Thoracic aorta (tissue), 2 donors: ENCODE measurements around the gene CCL23. TPM values are rescaled to one million over a fixed set of nuclear protein-coding genes. Genes with fewer than 3 reads are reported as not detected.

ENCODE experiments used
- ATAC-seq: fragments of 150-250 bp; one replicate; pipeline ENCODE4 v1.8.0; 2017; ENCODE audit warnings: low read depth; ENCODE audit not compliant: insufficient number of reproducible peaks, low FRiP score
- DNase-seq: peaks from one replicate; pipeline ENCODE4 v3.0.0-alpha.2; 2020; ENCODE audit warnings: low spot score
- H3K27ac ChIP-seq, 2 donors: fragments of 200-600 bp; sonication (generic); 1 replicate in 1 of 2; 2 replicates in 1 of 2; pipeline ENCODE4 v1.5.1; 2016; ENCODE audit warnings: mild to moderate bottlenecking in 2 of 2, moderate library complexity in 2 of 2
- H3K27me3 ChIP-seq: fragments of 200-600 bp; sonication (generic); replicated peaks from 2 replicates; pipeline ENCODE4 v1.6.0; 2016; ENCODE audit warnings: mild to moderate bottlenecking; ENCODE audit not compliant: insufficient read depth
- H3K36me3 ChIP-seq: fragments of 200-600 bp; sonication (generic); one replicate; pipeline ENCODE4 v1.5.1; 2016
- H3K4me1 ChIP-seq, 2 donors: fragments of 200-600 bp; sonication (generic); 1 replicate in 1 of 2; 2 replicates in 1 of 2; pipeline versions ENCODE4 v1.5.1 to v1.6.0; 2016; ENCODE audit warnings: low read depth in 2 of 2, mild to moderate bottlenecking in 1 of 2; ENCODE audit not compliant: control insufficient read depth in 1 of 2
- H3K4me3 ChIP-seq: fragments of 200-600 bp; sonication (generic); 2 replicates; pipeline ENCODE4 v1.5.1; 2016; ENCODE audit warnings: mild to moderate bottlenecking
- H3K9me3 ChIP-seq: fragments of 200-600 bp; sonication (generic); 2 replicates; pipeline ENCODE4 v1.5.1; 2016
- CTCF ChIP-seq: fragments of 200-600 bp; sonication (generic); IDR thresholded peaks from one replicate; pipeline ENCODE4 v1.5.1; 2019; ENCODE audit warnings: antibody characterized with exemption
- total RNA-seq, 2 donors: library from RNA; depleted of rRNA; stranded (reverse); fragments of >200 nt; gene quantifications; one replicate each; pipeline versions ENCODE4 v1.1.0 to v1.2.3, GENCODE V29; 2016

Gene CCL23
- total RNA-seq, 2 donors from 2014 or later: not detected

- DNase-seq (no peak), ATAC-seq (no peak)
- no peaks in the 10 kb centered on the region for H3K36me3 ChIP-seq
- no peaks in the 10 kb centered on the region for H3K27me3 ChIP-seq
- no peak for TF ChIP-seq CTCF
- H3K4me1 ChIP-seq: no peaks in the 10 kb centered on the region
- no peak overlapping the region for H3K4me3 ChIP-seq
- no peak overlapping the region for H3K27ac ChIP-seq
- no peaks in the 10 kb centered on the region for H3K9me3 ChIP-seq
Measured at GRCh38 chr17:36036235-36036634, 18.5 kb upstream of the CCL23 start.

DNA sequence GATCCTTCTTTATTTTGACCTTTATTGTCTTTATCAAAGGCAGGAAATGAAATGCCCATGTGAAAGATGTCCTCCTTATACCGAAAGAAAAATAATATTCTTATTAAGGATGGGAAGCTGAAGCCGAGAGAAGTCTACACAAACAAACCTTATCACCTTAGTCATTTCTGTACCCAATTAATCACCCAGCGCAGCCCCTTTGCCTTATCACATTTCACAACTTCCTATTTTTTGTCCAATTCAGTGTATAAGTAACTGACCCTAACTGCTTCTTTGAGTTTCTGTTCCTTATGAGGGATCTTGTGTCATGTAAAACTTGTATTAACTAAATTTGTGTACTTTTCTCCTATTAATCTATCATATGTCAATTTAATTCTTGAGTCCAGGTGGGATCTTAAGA lies 16.4 kb upstream of the CCL23 start:
- Histone ChIP-seq H3K36me3 (no peaks in the 10 kb centered on the region), H3K27me3 (no peaks in the 10 kb centered on the region), H3K4me1 (no peaks in the 10 kb centered on the region), H3K4me3 (no peak overlapping the region), H3K9me3 (no peaks in the 10 kb centered on the region), H3K27ac (no peak overlapping the region)
- ATAC-seq (no peak), DNase-seq (no peak)
- TF ChIP-seq CTCF: no peak

DNA sequence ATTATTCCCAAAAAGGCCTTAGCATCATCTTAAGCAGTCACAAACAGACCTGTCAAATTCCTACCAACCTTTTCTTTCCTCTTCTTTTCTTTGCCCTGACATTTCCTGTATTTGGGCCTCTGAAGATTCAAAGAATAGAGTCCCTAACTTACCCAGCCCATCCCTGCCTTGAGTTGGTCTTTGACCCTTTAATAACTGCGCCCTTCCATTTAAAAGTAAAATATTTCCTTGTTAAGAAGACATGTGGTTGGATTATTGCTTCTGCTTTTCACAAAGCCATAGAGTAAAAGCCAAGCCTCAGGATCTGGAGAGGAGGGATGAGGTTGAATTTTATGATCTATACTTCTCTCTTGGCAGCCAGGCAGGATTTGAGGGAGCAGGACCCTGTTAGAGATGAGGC lies 13.2 kb upstream of the CCL23 start:
- TF ChIP-seq CTCF: no peak
- H3K9me3 ChIP-seq: no peaks in the 10 kb centered on the region
- no peaks in the 10 kb centered on the region for H3K27me3 ChIP-seq
- H3K4me1 ChIP-seq: no peaks in the 10 kb centered on the region
- no peak overlapping the region for H3K4me3 ChIP-seq
- H3K36me3 ChIP-seq: no peaks in the 10 kb centered on the region
- no peak for ATAC-seq
- DNase-seq: no peak
- no peak overlapping the region for H3K27ac ChIP-seq

DNA sequence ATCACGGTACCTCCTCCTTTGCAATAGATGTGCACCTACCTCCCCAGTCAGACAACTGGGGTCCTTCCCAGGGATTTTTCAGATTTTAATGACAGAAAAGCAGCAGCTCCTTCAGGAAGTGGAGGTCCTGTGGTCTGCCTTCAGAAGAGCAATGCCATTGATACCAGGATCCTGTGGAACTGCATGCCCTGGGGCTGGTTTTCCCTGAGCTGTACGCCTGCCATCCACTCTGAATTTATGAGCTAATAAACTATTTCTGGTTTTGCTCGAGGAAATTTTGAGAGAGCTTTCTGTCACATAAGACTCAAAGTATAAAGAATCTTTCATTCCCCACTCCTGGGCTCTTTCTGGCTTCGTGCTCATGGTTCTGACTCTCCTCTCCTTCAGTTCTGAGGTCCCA lies 10.0 kb upstream of the CCL23 start:
- H3K4me3 ChIP-seq: no peak overlapping the region
- H3K27ac ChIP-seq: no peak overlapping the region
- H3K36me3 ChIP-seq: no peaks in the 10 kb centered on the region
- no peak for TF ChIP-seq CTCF
- no peaks in the 10 kb centered on the region for H3K9me3 ChIP-seq
- H3K27me3 ChIP-seq: no peaks in the 10 kb centered on the region
- no peaks in the 10 kb centered on the region for H3K4me1 ChIP-seq
- DNase-seq (no peak), ATAC-seq (no peak)

GRCh38 chr17:36024106-36024869 lies 6.5 kb upstream of the CCL23 start:
- no peak for TF ChIP-seq CTCF
- Histone ChIP-seq H3K9me3 (no peaks in the 10 kb centered on the region), H3K4me1 (no peaks in the 10 kb centered on the region), H3K36me3 (no peaks in the 10 kb centered on the region), H3K27ac (no peak overlapping the region), H3K4me3 (no peak overlapping the region), H3K27me3 (no peaks in the 10 kb centered on the region)
- no peak for DNase-seq
- no peak for ATAC-seq
